CD4-positive, alpha-beta T cell (primary cell): ENCODE data around the gene SMAD6. TPM values are rescaled to one million over a fixed set of nuclear protein-coding genes. Genes with fewer than 3 reads are reported as not detected.
"Not testable (repeated sequence)": the region's sequence is repeated elsewhere in the genome, so short reads cannot be mapped to it uniquely, and the experiment has no call there.

Experiments
- ATAC-seq: fragments of 200-7000 bp; cut with Tn5 transposase; one replicate; pipeline ENCODE4 v1.10.0; 2022; ENCODE audit warnings: mild to moderate bottlenecking; ENCODE audit not compliant: poor library complexity
- CTCF ChIA-PET: fragments of 350-600 bp; sonication (Branson Sonifier 250); formaldehyde crosslinking; loops from one replicate; lab custom pipeline; 2021; ENCODE audit warnings: antibody characterized with exemption, inconsistent platforms; lab: Charles Lee
- POLR2A ChIA-PET: fragments of 350-600 bp; sonication (Branson Sonifier 250); formaldehyde crosslinking; loops from one replicate; lab custom pipeline; 2021; ENCODE audit warnings: antibody characterized with exemption, inconsistent platforms; lab: Charles Lee
- DNase-seq, 14 experiments: peaks; one replicate each; pipeline ENCODE4 v3.0.0-alpha.2; 2013 to 2020; ENCODE audit warnings: mixed read lengths in 2 of 14
- H3K27ac ChIP-seq, 2 donors: one replicate each; pipeline versions ENCODE4 v1.5.1 to v1.7.0; 2013; ENCODE audit warnings: low read length in 2 of 2, low read depth in 1 of 2, mild to moderate bottlenecking in 1 of 2
- H3K27me3 ChIP-seq, 2 experiments: 1 replicate in 1 of 2; 2 replicates in 1 of 2; pipeline versions ENCODE4 v1.6.1 to v1.7.0; 2013; ENCODE audit warnings: low read length in 2 of 2, control low read depth in 1 of 2, mild to moderate bottlenecking in 1 of 2, moderate library complexity in 1 of 2; ENCODE audit not compliant: insufficient read depth in 2 of 2, control insufficient read depth in 1 of 2
- H3K36me3 ChIP-seq: one replicate; pipeline ENCODE4 v1.6.1; 2013; ENCODE audit warnings: low read length, control low read depth; ENCODE audit not compliant: insufficient read depth
- H3K4me1 ChIP-seq: one replicate; pipeline ENCODE4 v1.6.1; 2013; ENCODE audit warnings: low read length, control low read depth; ENCODE audit not compliant: insufficient read depth
- H3K4me3 ChIP-seq: one replicate; pipeline ENCODE4 v1.5.1; 2013; ENCODE audit warnings: mild to moderate bottlenecking, low read length, moderate library complexity
- H3K9me3 ChIP-seq, 2 experiments: 1 replicate in 1 of 2; 2 replicates in 1 of 2; pipeline versions ENCODE4 v1.6.1 to v1.7.0; 2013; ENCODE audit warnings: low read length in 2 of 2, mild to moderate bottlenecking in 2 of 2, control low read depth in 1 of 2, moderate library complexity in 1 of 2; ENCODE audit not compliant: control insufficient read depth in 1 of 2, insufficient read depth in 1 of 2
- H3K27ac Mint-ChIP-seq: one replicate; pipeline ENCODE4 v1.8.0; 2020; ENCODE audit warnings: mixed read lengths
- H3K27me3 Mint-ChIP-seq: one replicate; pipeline ENCODE4 v1.8.0; 2021; ENCODE audit warnings: mixed read lengths
- H3K36me3 Mint-ChIP-seq: one replicate; pipeline ENCODE4 v1.8.0; 2021; ENCODE audit warnings: low read depth, mixed read lengths
- H3K4me1 Mint-ChIP-seq: one replicate; pipeline ENCODE4 v1.8.0; 2021; ENCODE audit warnings: low read depth, mixed read lengths
- H3K4me3 Mint-ChIP-seq: one replicate; pipeline ENCODE4 v1.8.0; 2020; ENCODE audit warnings: mild to moderate bottlenecking, mixed read lengths
- H3K9me3 Mint-ChIP-seq: one replicate; pipeline ENCODE4 v1.8.0; 2020; ENCODE audit warnings: mixed read lengths
- intact Hi-C, 2 experiments: fragments of 100-400 bp; cut with DNase I in 1 of 2; cut with micrococcal nuclease in 1 of 2; formaldehyde crosslinking; loops; one replicate each; pipeline versions ENCODE4 v1.15.1 to v1.9.0; 2023 to 2025; cut with DNase I, micrococcal nuclease
- total RNA-seq, 174 experiments: library from RNA in 2 of 174; stranded (reverse) in 2 of 174; gene quantifications; one replicate each; pipeline ENCODE4 v1.2.3 and lab custom pipeline; 2021 to 2026
- TF ChIP-seq, protein P1 (sequence below): fragments of 200-600 bp; IDR thresholded peaks from one replicate; pipeline ENCODE4 v1.8.0; 2022; ENCODE audit warnings: antibody characterized with exemption, mild to moderate bottlenecking

Gene SMAD6
- total RNA-seq, 2 experiments from 2014 or later = 0.59 to 0.69 TPM

DNA sequence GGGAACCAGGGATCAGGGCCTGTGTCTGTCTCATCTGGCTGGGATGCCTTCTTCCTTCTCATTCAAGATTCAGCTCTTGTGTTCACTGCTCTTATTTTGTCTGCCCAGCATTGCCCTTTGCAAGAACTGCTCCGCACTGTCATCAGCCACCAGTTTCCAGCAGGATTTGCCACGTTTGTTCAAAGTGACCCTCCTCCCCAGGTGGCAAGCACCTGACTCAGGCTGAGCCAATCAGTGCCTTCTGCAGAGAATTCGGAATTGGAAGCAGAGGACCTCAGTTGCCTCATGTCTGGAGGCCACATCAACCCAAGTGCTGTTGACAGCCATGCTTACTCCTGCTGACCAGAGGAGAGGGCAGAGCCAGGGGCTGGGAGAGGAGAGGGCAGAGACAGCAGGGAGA lies 124.5 kb downstream of the SMAD6 start:
- Histone ChIP-seq H3K27ac (no peak overlapping the region), H3K27me3 (no peaks in the 10 kb centered on the region), H3K9me3 (peaks cover 0 to 4% of the 10 kb centered on the region in 2 experiments), H3K4me3 (no peak overlapping the region), H3K4me1 (no peaks in the 10 kb centered on the region), H3K36me3 (no peaks in the 10 kb centered on the region)
- Mint-ChIP-seq H3K4me1 (no peaks in the 10 kb centered on the region), H3K9me3 (no peaks in the 10 kb centered on the region), H3K27ac (no peak overlapping the region), H3K4me3 (no peak overlapping the region), H3K36me3 (no peaks in the 10 kb centered on the region), H3K27me3 (peaks cover 6% of the 10 kb centered on the region)
- CTCF ChIA-PET = no interaction called here
- DNase-seq = no peak
- ATAC-seq = no peak
- TF ChIP-seq, protein P1, sequence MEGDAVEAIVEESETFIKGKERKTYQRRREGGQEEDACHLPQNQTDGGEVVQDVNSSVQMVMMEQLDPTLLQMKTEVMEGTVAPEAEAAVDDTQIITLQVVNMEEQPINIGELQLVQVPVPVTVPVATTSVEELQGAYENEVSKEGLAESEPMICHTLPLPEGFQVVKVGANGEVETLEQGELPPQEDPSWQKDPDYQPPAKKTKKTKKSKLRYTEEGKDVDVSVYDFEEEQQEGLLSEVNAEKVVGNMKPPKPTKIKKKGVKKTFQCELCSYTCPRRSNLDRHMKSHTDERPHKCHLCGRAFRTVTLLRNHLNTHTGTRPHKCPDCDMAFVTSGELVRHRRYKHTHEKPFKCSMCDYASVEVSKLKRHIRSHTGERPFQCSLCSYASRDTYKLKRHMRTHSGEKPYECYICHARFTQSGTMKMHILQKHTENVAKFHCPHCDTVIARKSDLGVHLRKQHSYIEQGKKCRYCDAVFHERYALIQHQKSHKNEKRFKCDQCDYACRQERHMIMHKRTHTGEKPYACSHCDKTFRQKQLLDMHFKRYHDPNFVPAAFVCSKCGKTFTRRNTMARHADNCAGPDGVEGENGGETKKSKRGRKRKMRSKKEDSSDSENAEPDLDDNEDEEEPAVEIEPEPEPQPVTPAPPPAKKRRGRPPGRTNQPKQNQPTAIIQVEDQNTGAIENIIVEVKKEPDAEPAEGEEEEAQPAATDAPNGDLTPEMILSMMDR = no peak
- POLR2A ChIA-PET = no interaction called here
- intact Hi-C loops = no loop called here

DNA sequence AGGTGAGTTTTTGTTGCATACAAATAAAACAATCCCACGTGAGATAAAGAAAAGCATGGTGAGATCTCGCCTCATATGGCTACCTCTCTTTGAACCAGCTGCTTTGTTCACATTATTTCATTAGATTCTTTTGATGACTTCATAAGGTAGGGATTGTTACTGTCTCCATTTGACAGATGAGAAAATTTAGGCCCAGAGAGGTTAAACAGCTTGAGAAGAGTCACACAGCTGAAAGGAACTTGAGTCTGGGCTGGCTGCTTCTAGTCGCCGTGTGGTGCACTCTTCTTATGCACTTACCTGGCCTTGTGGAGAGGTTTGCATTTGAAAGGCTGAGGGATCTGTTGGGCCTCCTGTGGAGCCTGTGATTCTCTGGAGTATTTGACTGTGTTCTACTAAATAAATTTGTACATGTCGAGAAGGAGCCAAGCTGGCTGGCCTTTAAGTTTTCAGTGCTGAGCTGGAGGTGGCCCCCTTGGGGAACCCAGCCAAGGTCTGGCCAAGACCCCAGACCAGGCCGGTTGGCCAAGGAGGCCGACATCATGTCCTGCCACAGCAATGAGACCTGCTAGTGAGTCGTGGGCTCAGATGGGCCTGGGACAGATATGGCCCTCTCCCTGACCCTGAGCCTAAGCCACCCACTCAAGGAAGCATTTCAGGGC lies 125.1 kb downstream of the SMAD6 start:
- Mint-ChIP-seq H3K9me3 (no peaks in the 10 kb centered on the region), H3K4me1 (no peaks in the 10 kb centered on the region), H3K27me3 (peaks cover 6% of the 10 kb centered on the region), H3K27ac (no peak overlapping the region), H3K4me3 (no peak overlapping the region), H3K36me3 (no peaks in the 10 kb centered on the region)
- H3K36me3 ChIP-seq = no peaks in the 10 kb centered on the region
- no peak for ATAC-seq
- H3K27me3 ChIP-seq = no peaks in the 10 kb centered on the region
- no peak overlapping the region for H3K27ac ChIP-seq
- ChIA-PET CTCF (no interaction called here), POLR2A (no interaction called here)
- no peaks in the 10 kb centered on the region for H3K4me1 ChIP-seq
- peaks cover 0 to 4% of the 10 kb centered on the region in 2 experiments for H3K9me3 ChIP-seq
- intact Hi-C loops = no loop called here
- H3K4me3 ChIP-seq = no peak overlapping the region
- TF ChIP-seq, protein P1 = no peak
- no peak for DNase-seq

DNA sequence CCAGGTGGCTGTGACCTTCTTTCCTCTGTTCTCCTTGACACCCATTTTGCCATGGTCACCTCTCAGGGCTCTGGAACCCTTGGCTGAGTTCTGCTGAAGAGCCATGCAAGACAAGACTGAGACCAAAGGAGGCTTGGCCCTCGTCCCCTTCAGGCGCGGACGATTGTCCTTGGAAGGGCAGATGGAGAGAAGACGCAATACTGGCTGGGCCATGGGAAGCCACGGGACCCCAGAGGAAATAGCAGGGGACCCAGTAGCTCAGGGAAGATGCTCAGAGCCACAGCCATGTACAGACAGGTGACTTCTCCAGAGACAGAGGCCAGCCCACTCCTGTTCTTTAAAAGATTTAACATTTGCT lies 125.6 kb downstream of the SMAD6 start:
- CTCF ChIA-PET = no interaction called here
- no peaks in the 10 kb centered on the region for H3K36me3 Mint-ChIP-seq
- ATAC-seq = no peak

DNA sequence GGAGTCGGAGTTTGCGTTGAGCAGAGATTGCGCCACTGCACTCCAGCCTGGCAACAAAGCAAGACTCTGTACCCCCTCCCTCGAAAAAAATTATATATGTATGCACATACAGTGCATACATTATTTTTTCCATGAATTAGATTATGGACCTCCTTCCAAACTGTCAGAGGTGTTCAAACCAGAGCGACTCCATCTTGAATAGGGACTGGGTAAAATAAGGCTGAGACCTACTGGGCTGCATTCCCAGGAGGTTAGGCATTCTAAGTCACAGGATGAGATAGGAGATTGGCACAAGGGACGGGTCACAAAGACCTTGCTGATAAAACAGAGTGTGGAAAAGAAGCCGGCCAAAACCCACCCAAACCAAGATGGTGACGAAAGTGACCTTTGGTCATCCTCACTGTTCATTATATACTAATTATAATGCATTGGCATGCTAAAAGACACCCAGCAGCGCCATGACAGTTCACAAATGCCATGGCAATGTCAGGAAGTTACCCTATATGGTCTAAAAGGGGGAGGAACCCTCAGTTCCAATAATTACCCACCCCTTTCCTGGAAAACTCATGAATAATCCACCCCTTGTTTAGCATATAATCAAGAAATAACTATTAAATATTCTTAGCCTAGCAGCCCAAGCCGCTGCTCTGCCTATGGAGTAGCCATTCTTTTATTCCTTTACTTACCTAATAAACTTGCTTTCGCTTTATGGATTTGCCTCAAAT lies 126.9 kb downstream of the SMAD6 start:
- DNase-seq, H3K27ac ChIP-seq, POLR2A ChIA-PET, H3K9me3 ChIP-seq, H3K9me3 Mint-ChIP-seq, H3K27ac Mint-ChIP-seq, H3K27me3 ChIP-seq, CTCF ChIA-PET, intact Hi-C loops, H3K27me3 Mint-ChIP-seq, ATAC-seq, H3K4me3 Mint-ChIP-seq, H3K4me1 ChIP-seq, H3K36me3 Mint-ChIP-seq, H3K36me3 ChIP-seq, H3K4me1 Mint-ChIP-seq, H3K4me3 ChIP-seq: not testable (repeated sequence)

More for the DNA sequence above, 125.6 kb downstream of the SMAD6 start:
- Histone ChIP-seq H3K27me3 (no peaks in the 10 kb centered on the region), H3K9me3 (peaks cover 0 to 4% of the 10 kb centered on the region in 2 experiments), H3K4me3 (no peak overlapping the region), H3K27ac (no peak overlapping the region), H3K36me3 (no peaks in the 10 kb centered on the region), H3K4me1 (no peaks in the 10 kb centered on the region)
- TF ChIP-seq, protein P1 = no peak
- intact Hi-C loops = no loop called here
- Mint-ChIP-seq H3K27ac (no peak overlapping the region), H3K9me3 (no peaks in the 10 kb centered on the region), H3K4me3 (no peak overlapping the region), H3K27me3 (peaks cover 6% of the 10 kb centered on the region), H3K4me1 (no peaks in the 10 kb centered on the region)
- DNase-seq = no peak
- POLR2A ChIA-PET = no interaction called here
